GDM1 (cell line): ENCODE results near the gene TMUB2.
A peak's percentile ranks its signal among the peaks of the same experiment; 100 is the strongest.
"Not testable (repeated sequence)": the region's sequence is repeated elsewhere in the genome, so short reads cannot be mapped to it uniquely, and the experiment has no call there.

Source experiments
- DNase-seq: peaks from one replicate; lab custom pipeline; 2025; lab: John Stamatoyannopoulos, UW

Gene TMUB2

GRCh38 chr17:44186307-44187130 lies at the start of gene TMUB2:
TSS of gene TMUB2 (plus strand) at chr17:44186972. CDS start at chr17:44187709, 737 bp downstream.
- DNase-seq: peak; percentile 99

- DNase-seq: peak; percentile 75
Observed at GRCh38 chr17:44137891-44138709, 48.7 kb upstream of the TMUB2 start.

- DNase-seq: not testable (repeated sequence)
Observed at GRCh38 chr17:44143921-44144320, 42.9 kb upstream of the TMUB2 start.

GRCh38 chr17:44144966-44145739 lies 41.6 kb upstream of the TMUB2 start:
- DNase-seq: no peak

DNA sequence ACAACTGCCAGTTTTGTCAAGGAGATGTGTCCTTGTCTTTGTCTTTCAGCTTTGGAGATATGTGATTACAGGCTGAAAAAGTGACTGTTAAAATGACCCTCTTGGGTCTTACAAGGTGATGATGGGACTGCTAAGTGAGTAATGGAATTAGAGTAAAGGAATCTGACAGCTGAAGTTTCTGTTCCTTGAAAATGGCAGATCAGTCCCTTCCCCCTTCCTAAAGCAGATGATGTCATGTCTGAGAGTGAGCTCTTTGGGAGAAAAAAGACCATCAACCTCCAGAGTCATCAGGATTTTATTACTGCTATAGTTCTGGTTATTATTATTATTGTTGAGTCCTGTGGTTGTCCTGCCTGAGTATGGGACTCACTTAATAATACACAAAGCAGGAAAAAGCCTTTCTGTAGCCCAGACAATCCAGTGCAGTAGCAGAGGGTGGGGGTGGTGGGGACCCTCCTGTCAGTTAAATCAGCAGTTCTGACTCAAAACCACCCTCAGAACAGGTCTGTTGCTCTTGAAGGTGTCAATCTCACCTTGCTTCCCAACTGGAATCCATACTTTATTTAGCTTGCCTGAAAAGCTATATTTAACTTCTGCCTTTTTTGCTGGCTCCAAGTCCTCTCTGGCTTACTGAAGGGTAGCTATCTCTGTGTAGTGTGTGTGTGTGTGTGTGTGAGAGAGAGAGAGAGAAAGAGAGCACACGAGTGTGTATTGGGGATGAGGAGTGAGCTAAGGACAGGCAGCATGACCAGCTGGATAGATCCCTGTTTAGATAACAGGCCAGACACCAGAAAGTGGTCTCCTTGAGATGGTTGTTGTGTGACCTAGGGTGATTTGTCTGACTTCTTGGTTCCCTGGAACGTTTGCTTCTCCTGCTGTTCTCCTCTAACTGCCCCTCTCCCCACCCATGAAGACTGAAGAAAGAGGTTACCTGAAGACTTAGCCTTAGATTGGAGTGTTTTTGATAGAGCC lies 40.1 kb upstream of the TMUB2 start:
- no peak for DNase-seq

DNA sequence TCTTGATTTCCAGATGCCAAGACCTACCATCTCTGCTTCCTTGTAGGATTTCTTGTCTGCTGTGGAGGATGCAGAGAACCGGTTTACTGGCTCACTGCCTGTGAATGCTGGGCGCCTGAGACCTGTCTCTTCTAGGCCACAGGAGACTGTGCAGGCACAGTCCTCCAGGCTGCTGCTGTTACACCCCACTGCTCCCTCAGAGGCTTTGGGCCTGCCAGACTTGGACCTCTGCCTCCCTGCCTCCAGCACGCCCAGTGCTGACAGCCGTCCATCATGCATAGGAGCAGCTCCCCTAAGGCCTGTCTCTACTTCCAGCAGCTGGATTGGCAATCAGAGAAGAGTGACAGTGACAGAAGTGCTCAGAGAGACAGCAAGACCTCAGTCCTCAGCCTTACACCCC lies 39.0 kb upstream of the TMUB2 start:
- no peak for DNase-seq

GRCh38 chr17:44149066-44149465 lies 37.7 kb upstream of the TMUB2 start:
- not testable (repeated sequence) for DNase-seq

GRCh38 chr17:44149750-44150329 lies 36.9 kb upstream of the TMUB2 start:
- no peak for DNase-seq

DNA sequence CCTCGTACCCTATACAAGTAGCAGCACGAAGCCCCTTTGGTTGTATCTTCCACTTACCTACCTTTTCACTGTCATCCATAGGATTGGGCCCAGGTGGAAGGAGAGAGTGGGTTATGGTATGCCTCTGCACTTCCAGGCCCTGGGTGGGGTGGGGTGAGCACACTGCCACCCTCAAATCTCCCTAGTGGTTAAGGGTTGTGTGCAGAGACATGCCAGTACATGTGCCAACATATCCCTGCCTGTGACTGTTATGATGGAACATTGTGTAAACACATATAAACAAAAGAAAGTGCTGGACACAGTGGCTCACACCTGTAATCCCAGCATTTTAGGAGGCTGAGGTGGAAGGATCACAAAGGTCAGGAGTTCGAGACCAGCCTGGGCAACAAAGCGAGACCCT lies 33.9 kb upstream of the TMUB2 start:
- no peak for DNase-seq

GRCh38 chr17:44155488-44155887 lies 31.3 kb upstream of the TMUB2 start:
- no peak for DNase-seq

DNA sequence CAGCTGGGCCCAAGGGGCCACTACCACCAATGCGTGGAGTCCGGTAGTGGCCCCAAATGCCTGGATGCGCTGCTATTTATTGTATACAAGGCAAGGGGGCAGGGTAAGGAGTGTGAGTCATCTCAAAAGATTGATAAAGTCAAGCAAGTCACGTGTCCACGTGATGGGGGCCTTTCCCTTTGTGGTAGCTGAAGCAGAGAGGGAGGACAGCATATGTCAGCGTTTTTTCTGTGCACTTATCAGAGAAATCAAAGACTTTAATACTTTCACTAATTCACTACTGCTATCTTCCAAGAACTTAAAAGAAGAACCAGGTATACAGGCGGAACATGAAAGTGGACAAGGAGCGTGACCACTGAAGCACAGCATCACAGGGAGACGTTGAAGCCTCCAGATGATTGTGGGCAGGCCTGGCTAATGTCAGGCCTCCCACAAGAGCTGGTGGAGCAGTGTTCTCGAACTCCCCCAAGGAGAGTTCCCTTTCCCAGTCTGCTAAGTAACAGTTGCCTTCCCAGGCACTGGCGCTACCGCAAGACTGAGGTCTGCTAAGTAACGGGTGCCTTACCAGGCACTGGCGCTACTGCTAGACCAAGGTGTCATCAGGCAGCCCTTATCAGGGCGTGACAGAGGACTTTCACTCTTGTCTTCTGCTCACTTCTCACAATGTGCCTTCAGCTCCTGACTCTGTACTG lies 27.1 kb upstream of the TMUB2 start:
- no peak for DNase-seq

DNA sequence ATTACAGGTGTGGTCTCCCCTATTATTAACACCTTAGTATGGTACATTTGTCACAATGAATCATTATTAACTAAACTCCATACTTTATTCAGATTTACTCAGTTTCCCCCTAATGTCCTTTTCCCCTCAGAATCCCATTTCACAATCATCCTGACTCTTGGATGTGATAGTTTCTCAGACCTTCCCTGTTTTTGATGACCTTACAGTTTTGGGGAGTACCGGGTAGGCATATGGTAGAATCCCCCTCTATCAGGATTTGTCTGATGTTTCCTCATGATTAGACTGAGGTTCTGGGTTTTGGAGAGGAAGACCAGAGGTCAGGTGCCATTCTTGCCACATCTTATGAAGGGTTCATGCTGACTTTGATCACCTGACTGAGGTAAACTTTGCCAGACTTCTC lies 22.3 kb upstream of the TMUB2 start:
- DNase-seq: no peak

GRCh38 chr17:44167181-44167861 lies 19.5 kb upstream of the TMUB2 start:
- DNase-seq: no peak

DNA sequence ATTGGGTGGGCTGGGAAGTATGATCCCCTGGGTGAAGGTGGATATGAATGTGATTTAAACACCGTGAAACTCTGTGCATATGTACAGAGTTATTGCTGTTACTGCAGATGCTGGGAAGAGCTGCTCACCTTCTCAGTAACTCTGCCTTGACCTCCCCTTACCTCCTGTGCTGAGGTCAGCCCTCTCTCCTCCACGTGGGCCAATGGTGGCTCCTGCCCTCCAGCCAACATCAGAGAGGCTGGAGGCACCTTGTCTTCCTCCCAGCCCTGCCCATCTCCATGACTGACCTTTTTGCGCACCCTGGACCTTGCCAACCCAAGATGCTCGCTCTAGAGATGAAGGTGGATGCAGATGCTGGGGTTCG lies 16.7 kb upstream of the TMUB2 start:
- no peak for DNase-seq

DNA sequence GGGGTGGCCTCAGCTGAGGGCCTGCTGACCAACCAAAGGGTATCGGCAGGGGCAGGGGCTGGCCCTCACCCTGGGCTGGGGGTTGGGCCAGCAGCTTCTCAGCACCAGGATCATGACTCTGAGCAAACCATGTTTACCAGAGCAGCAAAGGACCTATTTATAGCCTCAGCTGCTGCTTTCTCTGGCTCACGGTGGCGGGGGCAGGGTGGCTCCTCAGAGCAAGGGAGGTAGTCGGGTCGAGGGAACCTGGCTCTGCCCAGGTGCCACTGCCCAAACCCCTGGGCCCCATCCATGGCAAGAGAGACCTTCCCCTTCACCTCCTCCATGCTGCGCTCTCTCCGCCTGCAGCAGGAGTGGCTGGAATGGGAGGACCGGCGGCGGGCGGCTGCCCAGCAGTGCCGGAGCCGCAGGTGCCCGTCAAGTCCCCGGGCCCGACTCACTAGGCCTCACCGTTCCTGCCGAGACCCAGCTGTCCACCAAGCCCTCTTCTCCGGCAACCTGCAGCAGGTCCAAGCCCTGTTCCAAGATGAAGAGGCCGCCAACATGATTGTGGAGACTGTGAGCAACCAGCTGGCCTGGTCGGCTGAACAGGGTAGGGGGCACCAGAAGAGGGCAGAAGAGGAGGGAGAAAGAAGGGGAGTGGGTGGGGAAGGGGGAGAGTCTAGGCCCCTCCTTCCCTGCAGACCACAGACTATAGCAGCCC lies 16.1 kb upstream of the TMUB2 start, which contains the start of gene ASB16:
Gene ASB16, plus strand, starts transcription at position 206 of the 703 bp plus-strand sequence. Its CDS starts 86 bp downstream, at position 292.
- DNase-seq: no peak

GRCh38 chr17:44171931-44172455 lies 14.8 kb upstream of the TMUB2 start:
- DNase-seq: no peak

- no peak for DNase-seq
Observed at GRCh38 chr17:44174427-44174826, 12.3 kb upstream of the TMUB2 start.

DNA sequence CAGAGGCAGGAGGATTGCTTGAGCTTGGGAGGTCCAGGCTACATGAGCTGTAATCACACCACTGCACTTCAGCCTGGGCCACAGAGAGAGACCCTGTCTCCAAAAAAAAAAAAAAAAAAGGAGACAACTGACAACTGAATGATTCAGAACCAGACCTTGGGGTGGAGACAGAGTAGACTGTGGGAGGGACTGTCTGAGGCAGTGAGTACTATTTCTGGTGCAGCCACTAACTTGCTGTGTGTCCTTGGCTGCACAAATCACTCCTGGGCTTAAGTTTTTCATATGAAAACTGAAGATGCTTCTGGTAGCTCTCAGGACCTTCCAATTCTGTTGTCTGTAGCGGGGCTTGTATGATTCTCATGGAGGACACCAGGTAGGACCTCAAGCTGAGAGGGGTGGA lies 10.5 kb upstream of the TMUB2 start:
- DNase-seq: no peak
